ENCODE measurements around the gene MARVELD1. TPM values are rescaled to one million over a fixed set of nuclear protein-coding genes. Genes with fewer than 3 reads are reported as not detected.
A peak's percentile ranks its signal among the peaks of the same experiment; 100 is the strongest.
"Not testable (repeated sequence)": the region's sequence is repeated elsewhere in the genome, so short reads cannot be mapped to it uniquely, and the experiment has no call there.

The MARVELD1 gene
- total RNA-seq, 4 donors from 2014 or later = 33.8 to 126 (median 58.7) TPM

DNA sequence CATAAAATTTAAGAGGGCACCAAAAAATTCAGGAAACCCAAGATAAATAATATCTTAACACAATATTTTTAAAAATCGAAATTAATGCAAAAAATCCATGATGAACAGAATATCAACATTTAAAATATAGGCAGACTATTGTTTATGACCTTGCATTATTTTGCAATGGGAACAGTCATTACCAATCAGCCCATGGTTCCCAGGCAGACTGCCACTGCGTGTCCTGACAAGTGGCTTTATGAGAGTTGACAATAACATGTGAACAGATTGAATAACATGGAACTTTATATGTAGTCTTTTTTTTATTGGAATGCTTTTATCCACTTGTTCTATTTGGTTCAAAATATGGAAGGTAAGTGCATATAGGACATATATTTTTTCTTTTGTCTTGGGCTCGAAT, 23.4 kb upstream of the MARVELD1 start:
- no peak for ATAC-seq
- Histone ChIP-seq H3K9me3 (peaks cover 0 to 4% (median 0%) of the 10 kb centered on the region in 3 donors), H3K36me3 (no peaks in the 10 kb centered on the region), H3K27ac (peak overlapping the region in 3 of 4 donors; percentile 93 to 97 (median 94)), H3K4me1 (peaks cover 6 to 32% (median 13%) of the 10 kb centered on the region in 3 donors), H3K27me3 (no peaks in the 10 kb centered on the region), H3K4me3 (no peak overlapping the region)
- 96 to 98% methylated on average over 3 of the region's 3 CpGs for WGBS, 2 donors (ENCODE audit: low coverage in 1 of 2)
- TF ChIP-seq, protein P1, sequence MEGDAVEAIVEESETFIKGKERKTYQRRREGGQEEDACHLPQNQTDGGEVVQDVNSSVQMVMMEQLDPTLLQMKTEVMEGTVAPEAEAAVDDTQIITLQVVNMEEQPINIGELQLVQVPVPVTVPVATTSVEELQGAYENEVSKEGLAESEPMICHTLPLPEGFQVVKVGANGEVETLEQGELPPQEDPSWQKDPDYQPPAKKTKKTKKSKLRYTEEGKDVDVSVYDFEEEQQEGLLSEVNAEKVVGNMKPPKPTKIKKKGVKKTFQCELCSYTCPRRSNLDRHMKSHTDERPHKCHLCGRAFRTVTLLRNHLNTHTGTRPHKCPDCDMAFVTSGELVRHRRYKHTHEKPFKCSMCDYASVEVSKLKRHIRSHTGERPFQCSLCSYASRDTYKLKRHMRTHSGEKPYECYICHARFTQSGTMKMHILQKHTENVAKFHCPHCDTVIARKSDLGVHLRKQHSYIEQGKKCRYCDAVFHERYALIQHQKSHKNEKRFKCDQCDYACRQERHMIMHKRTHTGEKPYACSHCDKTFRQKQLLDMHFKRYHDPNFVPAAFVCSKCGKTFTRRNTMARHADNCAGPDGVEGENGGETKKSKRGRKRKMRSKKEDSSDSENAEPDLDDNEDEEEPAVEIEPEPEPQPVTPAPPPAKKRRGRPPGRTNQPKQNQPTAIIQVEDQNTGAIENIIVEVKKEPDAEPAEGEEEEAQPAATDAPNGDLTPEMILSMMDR (IDR thresholded peaks at IDR 0.05) = no peak
- no peak for TF ChIP-seq EP300 (IDR thresholded peaks at IDR 0.05)
- no peak for TF ChIP-seq POLR2AphosphoS5 (IDR thresholded peaks at IDR 0.05)
- TF ChIP-seq POLR2A (IDR thresholded peaks at IDR 0.05) = no peak

DNA sequence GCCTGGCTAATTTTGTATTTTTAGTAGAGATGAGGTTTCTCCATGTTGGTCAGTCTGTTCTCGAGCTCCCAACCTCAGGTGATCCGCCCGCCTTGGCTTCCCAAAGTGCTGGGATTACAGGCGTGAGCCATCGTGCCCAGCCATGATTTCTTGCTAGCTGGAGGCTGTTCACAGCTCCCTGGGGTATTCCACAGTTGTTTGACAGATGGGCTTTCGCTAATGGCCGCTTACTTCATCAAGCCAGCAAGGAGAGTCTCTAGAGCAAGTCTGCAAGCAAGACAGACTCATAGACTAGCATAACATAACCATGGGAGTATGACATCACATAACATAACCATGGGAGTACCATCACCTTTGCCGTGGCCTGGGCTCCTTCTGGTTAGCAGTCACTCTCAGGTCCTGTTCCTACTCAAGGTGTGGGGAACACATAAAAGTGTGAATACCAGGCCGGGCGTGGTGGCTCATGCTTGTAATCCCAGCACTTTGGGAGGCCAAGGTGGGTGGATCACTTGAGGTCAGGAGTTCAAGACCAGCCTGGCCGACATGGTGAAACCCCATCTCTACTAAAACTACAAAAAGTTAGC, 15.4 kb upstream of the MARVELD1 start:
- H3K4me3 ChIP-seq, H3K27me3 ChIP-seq, ATAC-seq, H3K36me3 ChIP-seq, H3K9me3 ChIP-seq, H3K27ac ChIP-seq: not testable (repeated sequence)
- 81% methylated on average over 6 of the region's 11 CpGs; no CpG with 5 or more reads in 1 of the 2 donors for WGBS, 2 donors (ENCODE audit: low coverage in 1 of 2)
- H3K4me1 ChIP-seq = peaks cover 0 to 11% (median 0%) of the 10 kb centered on the region in 3 donors

GRCh38 chr10:97701438-97702069, 12.0 kb upstream of the MARVELD1 start:
- peak; percentile 91 for ATAC-seq
- Histone ChIP-seq H3K9me3 (no peaks in the 10 kb centered on the region), H3K27me3 (no peaks in the 10 kb centered on the region), H3K36me3 (no peaks in the 10 kb centered on the region), H3K27ac (no peak overlapping the region), H3K4me3 (no peak overlapping the region), H3K4me1 (peaks cover 0 to 11% (median 0%) of the 10 kb centered on the region in 3 donors)
- WGBS, 2 donors (ENCODE audit: low coverage in 1 of 2) = 0 to 37% methylated on average over 4 to 5 of the region's 12 CpGs
- TF ChIP-seq POLR2A (IDR thresholded peaks at IDR 0.05) (no peak), EP300 (IDR thresholded peaks at IDR 0.05) (no peak), POLR2AphosphoS5 (IDR thresholded peaks at IDR 0.05) (no peak)
- TF ChIP-seq, protein P1 (IDR thresholded peaks at IDR 0.05) = peak; percentile 72 to 91 (median 86)

DNA sequence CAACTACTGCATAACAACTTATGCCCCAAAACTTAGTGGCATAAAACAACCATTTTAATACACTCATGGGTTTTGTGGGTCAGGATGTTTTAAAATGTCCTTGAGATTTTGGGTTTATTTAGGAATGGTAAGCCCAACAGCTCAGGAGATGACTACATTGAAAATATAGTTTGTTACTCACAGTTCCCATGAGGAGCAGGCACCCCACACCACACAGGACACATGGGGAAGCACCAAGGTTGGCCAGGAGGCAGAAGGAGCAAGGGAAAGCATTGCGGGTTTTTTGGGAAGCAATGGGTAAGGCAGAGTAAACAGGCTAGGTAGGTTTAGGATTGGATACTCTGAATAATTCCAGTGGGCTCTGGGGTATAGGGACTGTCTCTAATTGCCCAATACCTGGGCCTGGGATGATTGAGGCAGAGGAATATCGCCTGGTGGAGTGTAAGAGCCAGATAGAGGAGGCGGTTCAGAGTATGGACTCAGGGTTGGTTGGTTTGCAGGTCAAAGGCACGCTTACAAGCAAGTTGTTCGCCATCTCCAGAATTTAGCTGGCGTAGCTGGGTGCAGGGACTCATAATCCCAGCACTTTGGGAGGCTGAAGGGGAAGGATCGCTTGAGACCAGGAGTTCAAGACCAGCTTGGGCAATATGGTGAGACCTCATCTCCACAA, 10.0 kb upstream of the MARVELD1 start:
- Histone ChIP-seq H3K4me3 (no peak overlapping the region), H3K9me3 (no peaks in the 10 kb centered on the region), H3K36me3 (no peaks in the 10 kb centered on the region), H3K27ac (no peak overlapping the region), H3K4me1 (peaks cover 0 to 29% (median 9%) of the 10 kb centered on the region in 3 donors), H3K27me3 (no peaks in the 10 kb centered on the region)
- TF ChIP-seq POLR2AphosphoS5 (IDR thresholded peaks at IDR 0.05) = no peak
- no peak for TF ChIP-seq POLR2A (IDR thresholded peaks at IDR 0.05)
- no peak for TF ChIP-seq EP300 (IDR thresholded peaks at IDR 0.05)
- TF ChIP-seq, protein P1 (IDR thresholded peaks at IDR 0.05) = no peak
- no peak for ATAC-seq
- 69 to 87% methylated on average over 6 to 7 of the region's 7 CpGs for WGBS, 2 donors (ENCODE audit: low coverage in 1 of 2)

DNA sequence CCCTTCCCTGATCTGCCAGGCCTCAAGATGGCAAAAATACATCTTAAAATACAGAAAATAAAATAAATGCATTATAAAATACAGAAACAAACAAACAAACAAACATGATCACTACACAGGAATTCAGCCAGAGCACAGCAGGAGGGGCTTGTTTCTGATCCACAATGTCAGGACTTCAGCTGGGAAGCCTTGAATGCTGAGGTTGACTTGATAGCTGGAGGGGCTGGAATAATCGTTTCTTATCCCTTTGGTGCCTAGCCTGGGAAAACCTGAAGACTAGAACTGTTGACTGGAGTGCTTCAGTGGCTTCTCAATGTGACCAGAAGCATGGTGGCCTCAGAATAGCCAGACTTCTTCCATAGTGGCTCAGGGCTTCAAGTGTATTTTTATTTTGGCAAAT, 9.2 kb upstream of the MARVELD1 start:
- TF ChIP-seq, protein P1 (IDR thresholded peaks at IDR 0.05) = no peak
- TF ChIP-seq EP300 (IDR thresholded peaks at IDR 0.05) = no peak
- no peak for TF ChIP-seq POLR2AphosphoS5 (IDR thresholded peaks at IDR 0.05)
- TF ChIP-seq POLR2A (IDR thresholded peaks at IDR 0.05) = no peak
- no peak overlapping the region for H3K4me3 ChIP-seq
- ATAC-seq = no peak
- H3K4me1 ChIP-seq = peaks cover 0 to 37% (median 16%) of the 10 kb centered on the region in 3 donors
- no peaks in the 10 kb centered on the region for H3K9me3 ChIP-seq
- WGBS, 2 donors (ENCODE audit: low coverage in 1 of 2) = 91 to 100% methylated on average over 1 of the region's 1 CpG
- no peak overlapping the region for H3K27ac ChIP-seq
- H3K36me3 ChIP-seq = no peaks in the 10 kb centered on the region
- no peaks in the 10 kb centered on the region for H3K27me3 ChIP-seq
